K562 (cell line): ENCODE measurements around the gene UGP2. TPM values are rescaled to one million over a fixed set of nuclear protein-coding genes. Genes with fewer than 3 reads are reported as not detected.

Source experiments
- ATAC-seq: fragments of 200-7000 bp; cut with Tn5 transposase; 3 replicates; pipeline ENCODE4 v1.9.1; 2020; ENCODE audit warnings: moderate library complexity
- BruUV-seq: library from RNA; stranded (reverse); fragments of 400-500 nt; replicated peaks from 2 replicates; lab custom pipeline; 2021; lab: Mats Ljungman, UMichigan
- CTCF ChIA-PET: fragments of 300-600 bp; formaldehyde crosslinking; extraction: SDS; loops from one replicate; lab custom pipeline; 2021; ENCODE audit warnings: low intra/inter-chr PET ratio; lab: Yijun Ruan, JAX
- POLR2A ChIA-PET: fragments of 300-600, 350-650 bp; sonication (Branson Sonifier 250); formaldehyde crosslinking; extraction: SDS; loops from one replicate; lab custom pipeline; 2021; ENCODE audit warnings: antibody characterized with exemption, inconsistent platforms; lab: Yijun Ruan, JAX
- DNase-seq, 4 experiments: peaks; one replicate each; pipeline versions ENCODE4 v3.0.0 to v3.0.0-alpha.2; 2011 to 2018; ENCODE audit warnings: low spot score in 3 of 4, mixed read lengths in 3 of 4; ENCODE audit errors: extremely low read depth in 1 of 4
- FAIRE-seq: peaks from 2 replicates; lab custom pipeline; 2011; peaks lifted over from hg19 to GRCh38; lab: Jason Lieb, UNC
- H2AFZ ChIP-seq: 2 replicates; pipeline ENCODE4 v1.6.0; 2011; ENCODE audit warnings: low read depth, low read length, control low read depth, inconsistent platforms
- H3K27ac ChIP-seq: fragments of 200-600 bp; 3 replicates; pipeline ENCODE4 v1.8.0; 2011; ENCODE audit warnings: low read depth, mild to moderate bottlenecking, control low read depth, inconsistent platforms, low read length, moderate library complexity, mixed read lengths; ENCODE audit errors: extremely low read depth
- H3K27me3 ChIP-seq, 2 experiments: fragments of 300-600 bp in 1 of 2; 2 replicates in 1 of 2; 3 replicates in 1 of 2; pipeline versions ENCODE4 v1.6.0 to v1.8.0; 2011; ENCODE audit warnings: inconsistent platforms in 2 of 2, low read length in 2 of 2, mild to moderate bottlenecking in 1 of 2, mixed read lengths in 1 of 2, moderate library complexity in 1 of 2; ENCODE audit not compliant: control insufficient read depth in 2 of 2, insufficient read depth in 2 of 2
- H3K36me3 ChIP-seq: fragments of 300-600 bp; 3 replicates; pipeline ENCODE4 v1.8.0; 2011; ENCODE audit warnings: mild to moderate bottlenecking, low read length, inconsistent platforms; ENCODE audit not compliant: control insufficient read depth, insufficient read depth
- H3K4me1 ChIP-seq, 2 experiments: fragments of 200-600 bp in 1 of 2; replicated peaks in 1 of 2; 2 replicates in 1 of 2; 3 replicates in 1 of 2; pipeline versions ENCODE4 v1.5.1 to v1.8.0; 2011; ENCODE audit warnings: inconsistent platforms in 2 of 2, low read length in 2 of 2, mild to moderate bottlenecking in 1 of 2, mixed read lengths in 1 of 2, moderate library complexity in 1 of 2; ENCODE audit not compliant: control insufficient read depth in 2 of 2, insufficient read depth in 2 of 2
- H3K4me2 ChIP-seq: 2 replicates; pipeline ENCODE4 v1.6.1; 2011; ENCODE audit warnings: low read length, control low read depth, inconsistent platforms, mixed read lengths; ENCODE audit not compliant: insufficient read depth
- H3K4me3 ChIP-seq: fragments of 200-600 bp; sonication (generic), shearing (Covaris generic); 2 replicates; pipeline ENCODE4 v1.5.1; 2016; ENCODE audit warnings: control low read depth, inconsistent platforms
- H3K79me2 ChIP-seq: fragments of 200-600 bp; 3 replicates; pipeline ENCODE4 v1.8.0; 2011; ENCODE audit warnings: low read length, inconsistent platforms; ENCODE audit not compliant: control insufficient read depth, insufficient read depth
- H3K9ac ChIP-seq, 2 experiments: 2 replicates each; pipeline versions ENCODE4 v1.6.0 to v1.6.1; 2011; ENCODE audit warnings: low read depth in 2 of 2, low read length in 2 of 2, control low read depth in 1 of 2, inconsistent platforms in 1 of 2, mild to moderate bottlenecking in 1 of 2, mixed read lengths in 1 of 2; ENCODE audit not compliant: insufficient read depth in 1 of 2
- H3K9me1 ChIP-seq: one replicate; pipeline ENCODE4 v1.6.0; 2011; ENCODE audit warnings: inconsistent platforms, mild to moderate bottlenecking, low read length, moderate library complexity; ENCODE audit not compliant: control insufficient read depth, insufficient read depth
- H3K9me3 ChIP-seq: replicated peaks from 2 replicates; pipeline ENCODE4 v1.5.1; 2011; ENCODE audit warnings: low read depth, low read length, inconsistent platforms; ENCODE audit not compliant: control insufficient read depth, insufficient read depth
- H4K20me1 ChIP-seq: replicated peaks from 2 replicates; pipeline ENCODE4 v1.6.1; 2011; ENCODE audit warnings: low read length, inconsistent platforms, mixed read lengths; ENCODE audit not compliant: control insufficient read depth, insufficient read depth
- BDP1 ChIP-seq: IDR thresholded peaks from 3 replicates; pipeline ENCODE4 v1.6.1; 2011; ENCODE audit not compliant: insufficient read length, insufficient read depth
- MAFF ChIP-seq: IDR thresholded peaks from 2 replicates; pipeline ENCODE4 v1.6.1; 2012; ENCODE audit warnings: low read length, improper control_type of control experiment
- MCM7 ChIP-seq, 2 experiments: fragments of 450-650 bp; IDR thresholded peaks; 2 replicates each; pipeline ENCODE4 v1.6.1; 2016 to 2018
- MXD1 ChIP-seq: fragments of 250-450 bp; sonication (Bioruptor Pico); IDR thresholded peaks from 2 replicates; pipeline ENCODE4 v1.8.0; 2021; ENCODE audit warnings: borderline replicate concordance, mild to moderate bottlenecking, moderate library complexity; ENCODE audit not compliant: poor library complexity, severe bottlenecking
- OTX1 ChIP-seq: fragments of 450-650 bp; formaldehyde crosslinking; IDR thresholded peaks from 2 replicates; pipeline ENCODE4 v1.4.0; 2022; ENCODE audit warnings: mild to moderate bottlenecking
- STAT5A ChIP-seq: IDR thresholded peaks from 2 replicates; pipeline ENCODE4 v1.6.1; 2012; ENCODE audit warnings: low read length, inconsistent platforms, borderline replicate concordance
- TAF9B ChIP-seq: fragments of 450-650 bp; IDR thresholded peaks from 2 replicates; pipeline ENCODE4 v1.6.1; 2018; ENCODE audit warnings: mild to moderate bottlenecking; ENCODE audit not compliant: partially characterized antibody
- THAP12 ChIP-seq: fragments of 250-450 bp; sonication (Bioruptor Pico); IDR thresholded peaks from 2 replicates; pipeline ENCODE4 v1.9.0; 2021; ENCODE audit warnings: mild to moderate bottlenecking, inconsistent platforms
- THRAP3 ChIP-seq: fragments of 450-650 bp; IDR thresholded peaks from 2 replicates; pipeline ENCODE4 v1.6.1; 2016; ENCODE audit warnings: mild to moderate bottlenecking, inconsistent platforms, borderline replicate concordance
- TRIM24 ChIP-seq, 2 experiments: fragments of 450-650 bp; IDR thresholded peaks; 2 replicates each; pipeline ENCODE4 v1.6.1; 2016
- VEZF1 ChIP-seq: fragments of 200-800 bp; sonication (Bioruptor generic); IDR thresholded peaks from 2 replicates; pipeline ENCODE4 v1.6.1; 2017; ENCODE audit warnings: missing genetic modification characterization, missing compliant biosample characterization
- ZBTB11 ChIP-seq, 3 experiments: fragments of 200-800 bp in 1 of 3; fragments of 250-450 bp in 1 of 3; fragments of 450-650 bp in 1 of 3; sonication (Bioruptor Pico) in 1 of 3; sonication (Bioruptor generic) in 1 of 3; formaldehyde crosslinking in 1 of 3; IDR thresholded peaks; 2 replicates each; pipeline versions ENCODE4 v1.6.1 to v1.8.0; 2016 to 2022; ENCODE audit warnings: mild to moderate bottlenecking in 2 of 3, missing genetic modification characterization in 2 of 3, missing compliant biosample characterization in 1 of 3, moderate library complexity in 1 of 3
- ZNF239 ChIP-seq: fragments of 250-450 bp; sonication (Bioruptor Pico); IDR thresholded peaks from 2 replicates; pipeline ENCODE4 v1.4.0; 2020; ENCODE audit warnings: mild to moderate bottlenecking
- WGBS: fragments of 100-300 bp; shearing (Covaris generic); methylation state at CpG from one replicate; pipeline ENCODE4 v1.1.6; 2016; ENCODE audit warnings: low coverage, mixed read lengths; ENCODE audit not compliant: insufficient coverage; ENCODE audit errors: missing lambda C conversion rate; 5-methylcytosine and 5-hydroxymethylcytosine counted together
- in situ Hi-C: fragments of 300-500 bp; cut with MboI; formaldehyde crosslinking; loops from 4 replicates; pipeline ENCODE4 v1.15.0; 2018; ENCODE audit warnings: inconsistent platforms, mixed read lengths
- intact Hi-C: fragments of 100-400 bp; cut with micrococcal nuclease; formaldehyde crosslinking; loops from 2 replicates; pipeline ENCODE4 v1.14.2; 2022
- polyA plus RNA-seq, 8 experiments: library from polyadenylated mRNA; depleted of rRNA in 4 of 8; stranded (reverse) in 5 of 8; unstranded in 3 of 8; fragments of >200 nt; fragmentation: Nextera tagmentation in 2 of 8; fragmentation: Illumina TruSeq in 1 of 8; extraction: Ambion mirVana in 2 of 8; extraction: Trizol in 1 of 8; gene quantifications; 2 replicates each; pipeline versions ENCODE4 v1.2.1 to v1.2.3, GENCODE V29; 2011 to 2014; ENCODE audit warnings: inconsistent platforms in 1 of 8, missing spikeins in 1 of 8
- total RNA-seq, 7 experiments: library from RNA; depleted of rRNA in 6 of 7; stranded (reverse); fragments of >200 nt in 6 of 7; fragmentation: Illumina TruSeq in 2 of 7; extraction: Trizol in 2 of 7; gene quantifications; 2 replicates each; pipeline versions ENCODE4 v1.2.1 to v1.2.3, GENCODE V29; 2011 to 2021; ENCODE audit warnings: low replicate concordance in 1 of 7

The UGP2 gene
- total and polyA plus RNA-seq, 9 of the 15 experiments (the other 6 are each of a cell fraction or from before 2014, with no cell fraction given): 25.2 to 69.3 (median 58.9) TPM

GRCh38 chr2:63837036-63837594 lies 4.6 kb upstream of the UGP2 start:
- Histone ChIP-seq H2AFZ (no peak overlapping the region), H3K27me3 (no peaks in the 10 kb centered on the region), H3K4me1 (peaks cover 7 to 10% of the 10 kb centered on the region in 2 experiments; a peak in 4 of 5 replicates), H3K9me3 (no peaks in the 10 kb centered on the region), H3K4me2 (no peak overlapping the region), H3K27ac (no peak overlapping the region), H4K20me1 (peaks cover under 1% of the 10 kb centered on the region; the same call in 1 of the 2 replicates), H3K9ac (no peak overlapping the region), H3K9me1 (no peaks in the 10 kb centered on the region), H3K36me3 (no peaks in the 10 kb centered on the region), H3K79me2 (peaks cover 11% of the 10 kb centered on the region), H3K4me3 (no peak overlapping the region)
- BruUV-seq: no TSS peak
- ATAC-seq: no peak
- ChIA-PET CTCF (interaction anchor here (0.6 kb wide), 1 partner anchor 254 kb away, joined by 4 read pairs; no protein-coding TSS in a partner anchor), POLR2A (no interaction called here)
- no peak for FAIRE-seq
- 28% methylated on average over 2 of the region's 2 CpGs for WGBS
- intact Hi-C loops: no loop called here
- no peak for DNase-seq
- in situ Hi-C loops: no loop called here
- no peak for TF ChIP-seq OTX1
- no peak for TF ChIP-seq MAFF
- TF ChIP-seq THAP12 (CRISPR knock-in tag): no peak
- TF ChIP-seq VEZF1 (CRISPR knock-in tag): no peak
- no peak for TF ChIP-seq STAT5A
- TF ChIP-seq TRIM24 (IDR thresholded peaks at IDR 0.05): no peak
- TF ChIP-seq MXD1: no peak
- TF ChIP-seq THRAP3: no peak
- no peak for TF ChIP-seq MCM7 (IDR thresholded peaks at IDR 0.05)
- no peak for TF ChIP-seq TAF9B
- no peak for TF ChIP-seq ZNF239 (CRISPR knock-in tag)
- TF ChIP-seq BDP1: no peak
- no peak for TF ChIP-seq ZBTB11 (CRISPR knock-in tag; IDR thresholded peaks at IDR 0.05)
